A673 (cell line): ENCODE data around the gene ADAMTS8. TPM values are rescaled to one million over a fixed set of nuclear protein-coding genes. Genes with fewer than 3 reads are reported as not detected.

Source experiments
- Bru-seq: library from RNA; stranded (reverse); fragments of 400-500 nt; gene quantifications from one replicate; lab custom pipeline; 2021; lab: Mats Ljungman, UMichigan
- BruChase-seq, 2 experiments: library from RNA; stranded (reverse); fragments of 400-500 nt; gene quantifications; one replicate each; lab custom pipeline; 2021; lab: Mats Ljungman, UMichigan
- BruUV-seq: library from RNA; stranded (reverse); fragments of 400-500 nt; replicated peaks from 2 replicates; lab custom pipeline; 2021; lab: Mats Ljungman, UMichigan
- CTCF ChIA-PET: fragments of 300-600 bp; sonication (Branson Sonifier 250); formaldehyde crosslinking; loops from one replicate; lab custom pipeline; 2022; ENCODE audit warnings: antibody characterized with exemption; lab: Charles Lee
- POLR2A ChIA-PET: fragments of 300-600 bp; sonication (Branson Sonifier 250); formaldehyde crosslinking; loops from one replicate; lab custom pipeline; 2022; ENCODE audit warnings: antibody characterized with exemption; ENCODE audit not compliant: low non-redundant PET; lab: Charles Lee
- DNase-seq: peaks from one replicate; pipeline ENCODE4 v3.0.0-alpha.2; 2015; ENCODE audit warnings: low spot score
- H3K27ac ChIP-seq: fragments of 200-600 bp; sonication (generic); 2 replicates; pipeline ENCODE4 v1.5.1; 2016; ENCODE audit warnings: mixed run types, low read depth, mild to moderate bottlenecking, mixed read lengths, antibody characterized with exemption, low read length; ENCODE audit not compliant: poor library complexity, severe bottlenecking
- H3K27me3 ChIP-seq: fragments of 200-600 bp; sonication (generic); replicated peaks from 2 replicates; pipeline ENCODE4 v1.6.1; 2017; ENCODE audit warnings: mixed run types, low read depth, mild to moderate bottlenecking, mixed read lengths, antibody characterized with exemption, low read length; ENCODE audit not compliant: insufficient read depth, poor library complexity
- H3K36me3 ChIP-seq: fragments of 200-600 bp; sonication (generic); 2 replicates; pipeline ENCODE4 v1.6.1; 2016; ENCODE audit warnings: mixed run types, mild to moderate bottlenecking, mixed read lengths, antibody characterized with exemption, low read length; ENCODE audit not compliant: insufficient read depth, poor library complexity, severe bottlenecking
- H3K4me1 ChIP-seq: fragments of 200-600 bp; sonication (generic); 2 replicates; pipeline ENCODE4 v1.6.1; 2017; ENCODE audit warnings: mixed run types, mild to moderate bottlenecking, mixed read lengths, antibody characterized with exemption, low read length; ENCODE audit not compliant: insufficient read depth, poor library complexity, severe bottlenecking
- H3K4me3 ChIP-seq: fragments of 200-600 bp; sonication (generic); 2 replicates; pipeline ENCODE4 v1.5.1; 2016; ENCODE audit warnings: low read depth, mixed run types, mild to moderate bottlenecking, mixed read lengths, low read length; ENCODE audit not compliant: poor library complexity, severe bottlenecking
- H3K9me3 ChIP-seq: fragments of 200-600 bp; sonication (generic); 2 replicates; pipeline ENCODE4 v1.6.1; 2016; ENCODE audit warnings: mixed run types, low read depth, mild to moderate bottlenecking, mixed read lengths, antibody characterized with exemption, low read length; ENCODE audit not compliant: poor library complexity, severe bottlenecking
- EZH2 ChIP-seq: fragments of 200-600 bp; sonication (generic); IDR thresholded peaks from 2 replicates; pipeline ENCODE4 v1.6.1; 2017; ENCODE audit warnings: borderline replicate concordance, low read depth, mild to moderate bottlenecking, mixed read lengths, antibody characterized with exemption, low read length; ENCODE audit not compliant: poor library complexity, severe bottlenecking
- intact Hi-C: fragments of 100-400 bp; cut with micrococcal nuclease; formaldehyde crosslinking; loops from one replicate; pipeline ENCODE4 v1.10.0; 2022; ENCODE audit not compliant: unreplicated experiment
- long read RNA-seq: library from polyadenylated mRNA; stranded (forward); transcript quantifications from one replicate; pipeline ENCODE4 v2.0.0, GENCODE V29; 2022
- total RNA-seq: library from RNA; stranded (reverse); gene quantifications from 2 replicates; pipeline ENCODE4 v1.2.3, GENCODE V29; 2021
- TF ChIP-seq, protein P1 (sequence below): fragments of 300-800, 200-600 bp; sonication (generic); conservative IDR thresholded peaks from 2 replicates; pipeline ENCODE4 v1.5.1; 2017; ENCODE audit warnings: low read depth, mild to moderate bottlenecking, antibody characterized with exemption, low read length, moderate library complexity, mixed read lengths

ADAMTS8 gene, protein sequence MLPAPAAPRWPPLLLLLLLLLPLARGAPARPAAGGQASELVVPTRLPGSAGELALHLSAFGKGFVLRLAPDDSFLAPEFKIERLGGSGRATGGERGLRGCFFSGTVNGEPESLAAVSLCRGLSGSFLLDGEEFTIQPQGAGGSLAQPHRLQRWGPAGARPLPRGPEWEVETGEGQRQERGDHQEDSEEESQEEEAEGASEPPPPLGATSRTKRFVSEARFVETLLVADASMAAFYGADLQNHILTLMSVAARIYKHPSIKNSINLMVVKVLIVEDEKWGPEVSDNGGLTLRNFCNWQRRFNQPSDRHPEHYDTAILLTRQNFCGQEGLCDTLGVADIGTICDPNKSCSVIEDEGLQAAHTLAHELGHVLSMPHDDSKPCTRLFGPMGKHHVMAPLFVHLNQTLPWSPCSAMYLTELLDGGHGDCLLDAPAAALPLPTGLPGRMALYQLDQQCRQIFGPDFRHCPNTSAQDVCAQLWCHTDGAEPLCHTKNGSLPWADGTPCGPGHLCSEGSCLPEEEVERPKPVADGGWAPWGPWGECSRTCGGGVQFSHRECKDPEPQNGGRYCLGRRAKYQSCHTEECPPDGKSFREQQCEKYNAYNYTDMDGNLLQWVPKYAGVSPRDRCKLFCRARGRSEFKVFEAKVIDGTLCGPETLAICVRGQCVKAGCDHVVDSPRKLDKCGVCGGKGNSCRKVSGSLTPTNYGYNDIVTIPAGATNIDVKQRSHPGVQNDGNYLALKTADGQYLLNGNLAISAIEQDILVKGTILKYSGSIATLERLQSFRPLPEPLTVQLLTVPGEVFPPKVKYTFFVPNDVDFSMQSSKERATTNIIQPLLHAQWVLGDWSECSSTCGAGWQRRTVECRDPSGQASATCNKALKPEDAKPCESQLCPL
- total RNA-seq (0.09 TPM in 1 of 2 replicates, not detected in the other), Bru-seq, nascent RNA (not detected), BruChase-seq, experiment 1, labeled RNA remaining after a 2-hour chase (not detected), BruChase-seq, experiment 2, labeled RNA remaining after a 6-hour chase (not detected)
- long read RNA-seq = 0 reads

DNA sequence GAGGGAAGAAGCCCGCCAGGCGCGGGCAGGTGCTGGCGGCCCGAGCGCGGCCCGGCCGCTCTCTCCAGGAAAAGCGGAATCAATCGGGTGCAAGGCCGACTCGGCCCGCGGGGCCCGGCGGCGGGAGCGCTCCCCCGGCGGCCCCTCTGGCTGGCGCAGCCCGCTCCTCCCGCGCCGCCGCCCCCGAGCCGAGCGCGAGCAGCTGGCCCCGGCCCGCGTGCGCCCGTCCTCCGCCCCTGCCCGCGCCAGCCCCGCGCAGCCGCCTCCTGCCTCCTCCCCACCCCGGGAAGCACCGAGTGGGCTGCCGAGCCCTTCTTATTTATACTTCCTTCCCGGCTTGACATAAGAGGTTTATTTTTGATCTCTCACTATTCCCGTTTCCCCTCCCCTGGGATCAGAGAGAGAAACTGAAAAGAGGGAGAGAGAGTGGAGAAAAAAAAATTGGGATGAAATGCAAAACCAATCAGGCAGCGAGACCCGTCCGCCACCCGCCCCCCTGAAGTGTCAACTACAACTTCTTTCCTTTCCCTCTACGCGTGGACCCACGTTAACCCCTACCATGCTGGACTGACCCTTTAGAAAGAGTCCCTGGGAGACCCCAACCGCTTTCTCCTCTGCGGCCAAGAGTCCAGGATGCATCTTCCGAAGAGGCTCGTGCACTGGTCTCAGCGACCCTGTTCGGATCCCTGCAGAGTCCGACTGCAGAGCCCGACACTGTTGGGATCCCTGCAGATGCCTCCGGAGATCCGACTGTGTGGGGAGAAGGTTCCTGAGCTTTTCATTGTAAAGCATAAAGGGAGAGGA, at the start of gene ADAMTS8:
ADAMTS8 (minus strand) TSS at position 294 of the 804 bp plus-strand sequence. CDS start 323 bp downstream, outside the sequence.
- peaks cover 78% of the 10 kb centered on the region for H3K27me3 ChIP-seq
- CTCF ChIA-PET = interaction anchor here (0.7 to 1.3 kb wide), 3 partner anchors 105 to 434 kb away, joined by 3 to 8 read pairs (median 5); no protein-coding TSS in a partner anchor
- peak within 1 kb of the TSS; percentile 35 for H3K4me3 ChIP-seq
- POLR2A ChIA-PET = no interaction called here
- TF ChIP-seq, protein P1, sequence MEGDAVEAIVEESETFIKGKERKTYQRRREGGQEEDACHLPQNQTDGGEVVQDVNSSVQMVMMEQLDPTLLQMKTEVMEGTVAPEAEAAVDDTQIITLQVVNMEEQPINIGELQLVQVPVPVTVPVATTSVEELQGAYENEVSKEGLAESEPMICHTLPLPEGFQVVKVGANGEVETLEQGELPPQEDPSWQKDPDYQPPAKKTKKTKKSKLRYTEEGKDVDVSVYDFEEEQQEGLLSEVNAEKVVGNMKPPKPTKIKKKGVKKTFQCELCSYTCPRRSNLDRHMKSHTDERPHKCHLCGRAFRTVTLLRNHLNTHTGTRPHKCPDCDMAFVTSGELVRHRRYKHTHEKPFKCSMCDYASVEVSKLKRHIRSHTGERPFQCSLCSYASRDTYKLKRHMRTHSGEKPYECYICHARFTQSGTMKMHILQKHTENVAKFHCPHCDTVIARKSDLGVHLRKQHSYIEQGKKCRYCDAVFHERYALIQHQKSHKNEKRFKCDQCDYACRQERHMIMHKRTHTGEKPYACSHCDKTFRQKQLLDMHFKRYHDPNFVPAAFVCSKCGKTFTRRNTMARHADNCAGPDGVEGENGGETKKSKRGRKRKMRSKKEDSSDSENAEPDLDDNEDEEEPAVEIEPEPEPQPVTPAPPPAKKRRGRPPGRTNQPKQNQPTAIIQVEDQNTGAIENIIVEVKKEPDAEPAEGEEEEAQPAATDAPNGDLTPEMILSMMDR = no peak
- TF ChIP-seq EZH2 = peak; percentile 92
- intact Hi-C loops = loop anchor here (5.0 kb wide), 1 partner anchor 641 kb away; no protein-coding TSS in a partner anchor
- no peak within 1 kb of the TSS for H3K27ac ChIP-seq
- peaks cover 14% of the 10 kb centered on the region for H3K4me1 ChIP-seq
- H3K36me3 ChIP-seq = no peaks in the 10 kb centered on the region
- BruUV-seq = no TSS peak
- H3K9me3 ChIP-seq = no peaks in the 10 kb centered on the region
- DNase-seq = no peak

DNA sequence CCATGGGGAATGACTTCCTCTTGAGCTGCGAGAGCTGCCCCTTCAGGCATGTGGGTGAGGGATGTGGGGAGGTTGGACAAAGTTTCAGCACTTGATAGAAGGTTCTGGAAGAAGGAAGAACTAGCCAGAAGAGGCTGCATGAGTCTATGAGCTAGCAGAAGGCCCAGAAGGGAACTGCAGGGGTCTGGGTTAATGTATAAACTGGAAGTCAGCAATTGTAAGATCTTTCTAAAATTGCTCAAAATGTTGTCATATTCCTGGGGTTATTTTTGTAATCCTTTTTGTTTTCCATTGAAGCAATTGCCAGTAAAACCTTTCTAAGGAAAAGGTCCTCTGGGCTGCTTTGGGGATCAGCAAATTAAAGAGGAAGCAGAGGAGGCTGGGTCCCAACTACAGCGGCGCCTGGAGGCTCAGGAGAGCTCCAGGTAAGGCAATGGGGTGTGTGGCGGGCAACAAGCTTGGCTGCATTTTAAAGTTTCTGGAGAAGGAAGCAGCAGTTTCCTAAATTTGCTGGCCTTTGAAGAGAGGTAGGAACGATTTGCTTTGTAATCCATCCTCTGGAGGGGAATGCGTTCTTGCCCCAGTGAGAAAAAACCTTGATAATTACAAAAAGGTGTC, 49.3 kb upstream of the ADAMTS8 start:
- ChIA-PET CTCF (no interaction called here), POLR2A (no interaction called here)
- no peak for TF ChIP-seq EZH2
- TF ChIP-seq, protein P1 = no peak
- no peak overlapping the region for H3K27ac ChIP-seq
- peaks cover 42% of the 10 kb centered on the region for H3K4me1 ChIP-seq
- intact Hi-C loops = no loop called here
- H3K27me3 ChIP-seq = no peaks in the 10 kb centered on the region
- BruUV-seq = no TSS peak
- no peaks in the 10 kb centered on the region for H3K36me3 ChIP-seq
- no peak for DNase-seq
- H3K9me3 ChIP-seq = no peaks in the 10 kb centered on the region
- no peak overlapping the region for H3K4me3 ChIP-seq
